Right lobe of liver (tissue), 6 donors: ENCODE measurements around the gene LIMCH1. TPM values are rescaled to one million over a fixed set of nuclear protein-coding genes. Genes with fewer than 3 reads are reported as not detected.
A peak's percentile ranks its signal among the peaks of the same experiment; 100 is the strongest.

Source experiments
- ATAC-seq, 4 donors: fragments of 200-7000 bp; cut with Tn5 transposase; one replicate each; pipeline ENCODE4 v1.9.1; 2020; ENCODE audit warnings: mild to moderate bottlenecking in 4 of 4, moderate library complexity in 4 of 4
- DNase-seq, 3 donors: peaks; one replicate each; pipeline ENCODE4 v3.0.0-alpha.2; 2020
- H3K27ac ChIP-seq, 3 donors: fragments of 200-600 bp; one replicate each; pipeline ENCODE4 v1.8.0; 2022
- H3K27me3 ChIP-seq, 2 donors: fragments of 200-600 bp; one replicate each; pipeline ENCODE4 v1.8.0; 2022
- H3K36me3 ChIP-seq, 4 donors: fragments of 200-600 bp; sonication (generic) in 1 of 4; one replicate each; pipeline versions ENCODE4 v1.5.1 to v1.8.0; 2017 to 2022; ENCODE audit warnings: control low read depth in 1 of 4
- H3K4me1 ChIP-seq, 4 donors: fragments of 200-600 bp; sonication (generic) in 1 of 4; one replicate each; pipeline versions ENCODE4 v1.5.1 to v1.8.0; 2017 to 2022; ENCODE audit warnings: control low read depth in 1 of 4
- H3K4me3 ChIP-seq, 3 donors: fragments of 200-600 bp; one replicate each; pipeline ENCODE4 v1.8.0; 2022
- H3K9me3 ChIP-seq, 4 donors: fragments of 200-600 bp; sonication (generic) in 1 of 4; one replicate each; pipeline versions ENCODE4 v1.5.1 to v1.8.0; 2017 to 2022; ENCODE audit warnings: control low read depth in 1 of 4
- CTCF ChIP-seq, 4 donors: fragments of 200-600 bp in 3 of 4; fragments of 450-650 bp in 1 of 4; IDR thresholded peaks; one replicate each; pipeline versions ENCODE4 v1.5.1 to v1.8.0; 2016 to 2022; ENCODE audit warnings: antibody characterized with exemption in 4 of 4, mild to moderate bottlenecking in 2 of 4
- POLR2A ChIP-seq: fragments of 450-650 bp; IDR thresholded peaks from one replicate; pipeline ENCODE4 v1.6.1; 2017; ENCODE audit warnings: antibody characterized with exemption, mild to moderate bottlenecking
- WGBS: methylation state at CpG from one replicate; pipeline ENCODE4 v1.1.6; 2018; ENCODE audit warnings: low coverage, low lambda C conversion rate; ENCODE audit not compliant: insufficient coverage; ENCODE audit errors: missing lambda C conversion rate; 5-methylcytosine and 5-hydroxymethylcytosine counted together
- intact Hi-C, 2 donors: fragments of 100-400 bp; cut with DNase I; formaldehyde crosslinking; loops; one replicate each; pipeline versions ENCODE4 v1.11.2 to v1.14.1; 2022
- total RNA-seq, 6 experiments: library from RNA; depleted of rRNA in 2 of 6; stranded (reverse); fragments of >200 nt in 2 of 6; fragmentation: NEBNext Ultra II Directional in 3 of 6; extraction: Animal tissue kit (Norgen Biotek cat#: 25700) in 3 of 6; gene quantifications; one replicate each; pipeline versions ENCODE4 v1.1.0 to v1.2.4, GENCODE V29; 2016 to 2023
- donor health status: DM: no; HTN: yes; CAD: no.
- donor health status: DM: no; HTN: no; CAD: no.
- donor health status: DM: no; HTN: no; CAD: no.
- donor health status: DM: no; HTN: yes; CAD: no.
- donor health status: DM: no; HTN: yes; CAD: no.

The LIMCH1 gene
- total RNA-seq, 6 experiments from 2014 or later, result 8.3 to 26.9 (median 12.9) TPM

- no peaks in the 10 kb centered on the region for H3K36me3 ChIP-seq
- no peaks in the 10 kb centered on the region for H3K27me3 ChIP-seq
- intact Hi-C loops, result no loop called here
- H3K4me1 ChIP-seq, result peaks cover 0 to 9% (median 0%) of the 10 kb centered on the region in 4 donors
- ATAC-seq (no peak), DNase-seq (no peak)
- H3K4me3 ChIP-seq, result no peak overlapping the region
- no peaks in the 10 kb centered on the region for H3K9me3 ChIP-seq
- H3K27ac ChIP-seq, result no peak overlapping the region
- WGBS, result 71% methylated on average over 1 of the region's 3 CpGs
- TF ChIP-seq POLR2A (no peak), CTCF (IDR thresholded peaks at IDR 0.05) (no peak)
These were observed 56.5 kb downstream of the LIMCH1 start for GRCh38 chr4:41594432-41594831.

GRCh38 chr4:41597494-41597893 is 59.5 kb downstream of the LIMCH1 start:
- Histone ChIP-seq H3K9me3 (no peaks in the 10 kb centered on the region), H3K27ac (no peak overlapping the region), H3K36me3 (no peaks in the 10 kb centered on the region), H3K27me3 (no peaks in the 10 kb centered on the region), H3K4me3 (no peak overlapping the region), H3K4me1 (peaks cover 0 to 10% (median 0%) of the 10 kb centered on the region in 4 donors)
- DNase-seq (no peak), ATAC-seq (no peak)
- intact Hi-C loops, result no loop called here
- no peak for TF ChIP-seq CTCF (IDR thresholded peaks at IDR 0.05)
- TF ChIP-seq POLR2A, result no peak

- ATAC-seq, result peak; percentile 58 to 69 (median 66)
- Histone ChIP-seq H3K27me3 (no peaks in the 10 kb centered on the region), H3K27ac (no peak overlapping the region), H3K4me1 (peaks cover 0 to 10% (median 0%) of the 10 kb centered on the region in 4 donors), H3K9me3 (no peaks in the 10 kb centered on the region), H3K4me3 (no peak overlapping the region), H3K36me3 (no peaks in the 10 kb centered on the region)
- no peak for DNase-seq
- 44% methylated on average over 2 of the region's 2 CpGs for WGBS
- TF ChIP-seq CTCF (IDR thresholded peaks at IDR 0.05) (no peak), POLR2A (no peak)
- intact Hi-C loops, result no loop called here
These were observed 60.6 kb downstream of the LIMCH1 start for GRCh38 chr4:41598580-41598979.

DNA sequence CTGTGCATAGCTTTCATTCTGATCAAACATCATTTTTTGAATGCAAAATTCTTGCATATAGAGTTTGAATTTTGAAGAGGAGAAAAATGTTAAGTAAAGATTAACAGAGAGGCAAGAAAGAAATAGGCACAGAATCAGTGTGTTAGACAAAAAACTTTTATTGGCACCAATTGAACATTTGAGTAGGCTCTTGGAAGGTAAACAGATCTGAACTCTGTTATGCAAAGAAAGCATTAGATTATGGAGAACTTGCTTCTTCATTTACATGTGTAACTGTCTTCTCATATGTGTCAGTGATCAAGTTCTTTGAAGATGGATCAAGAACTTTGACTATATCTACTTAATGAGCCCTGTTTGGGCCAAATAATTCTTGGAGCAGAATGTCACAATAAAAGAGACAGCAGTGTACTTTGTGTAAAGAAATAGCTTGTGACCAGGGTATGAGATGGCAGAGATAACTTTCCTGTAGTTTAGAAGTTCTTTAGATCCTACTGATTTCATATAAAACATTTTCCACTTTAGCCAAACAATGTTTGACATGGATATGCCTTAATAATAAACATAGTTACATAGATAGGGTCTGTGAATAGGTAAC is 61.3 kb downstream of the LIMCH1 start:
- Histone ChIP-seq H3K9me3 (no peaks in the 10 kb centered on the region), H3K27ac (no peak overlapping the region), H3K4me3 (no peak overlapping the region), H3K4me1 (peaks cover 0 to 10% (median 0%) of the 10 kb centered on the region in 4 donors), H3K27me3 (no peaks in the 10 kb centered on the region), H3K36me3 (no peaks in the 10 kb centered on the region)
- intact Hi-C loops, result no loop called here
- no peak for DNase-seq
- ATAC-seq, result peak; percentile 39 to 73 (median 68)
- TF ChIP-seq CTCF (IDR thresholded peaks at IDR 0.05) (no peak), POLR2A (no peak)
